Suprapubic skin (tissue), 3 donors: ENCODE data around the gene STK24.

ENCODE experiments used
- CTCF ChIP-seq, 2 donors: fragments of 200-600 bp in 1 of 2; fragments of 450-650 bp in 1 of 2; sonication (generic) in 1 of 2; IDR thresholded peaks; one replicate each; pipeline ENCODE4 v1.5.1; 2016 to 2019; ENCODE audit warnings: antibody characterized with exemption in 2 of 2, mild to moderate bottlenecking in 1 of 2, moderate library complexity in 1 of 2
- EP300 ChIP-seq: sonication (generic); formaldehyde crosslinking; IDR thresholded peaks from one replicate; pipeline ENCODE4 v1.6.1; 2017; ENCODE audit warnings: antibody characterized with exemption
- POLR2A ChIP-seq, 2 donors: fragments of 450-650 bp; IDR thresholded peaks; one replicate each; pipeline ENCODE4 v1.6.1; 2017; ENCODE audit warnings: antibody characterized with exemption in 2 of 2, mild to moderate bottlenecking in 2 of 2, moderate library complexity in 2 of 2

DNA sequence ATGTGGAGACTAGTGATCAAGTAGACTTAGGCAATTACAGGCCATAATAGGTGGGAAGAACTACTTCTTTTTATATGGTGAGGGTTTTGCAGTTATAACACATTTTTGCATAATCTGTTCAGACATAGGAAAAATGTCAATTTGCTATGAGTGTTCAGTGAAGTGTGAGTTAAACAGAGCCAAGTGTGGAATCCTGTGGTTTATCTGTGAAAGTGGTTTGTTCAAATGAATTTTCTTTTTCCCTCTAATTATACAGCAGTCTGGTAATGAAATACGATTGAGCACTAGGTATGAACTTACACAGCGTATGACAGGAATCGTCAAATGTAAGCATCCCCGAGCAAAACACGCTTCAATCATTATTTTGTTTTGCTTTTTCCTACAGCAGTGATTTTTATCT is 178.3 kb downstream of the STK24 start:
- TF ChIP-seq CTCF (IDR thresholded peaks at IDR 0.05) (no peak), POLR2A (IDR thresholded peaks at IDR 0.05) (no peak), EP300 (no peak)
